HepG2 (cell line): ENCODE measurements around the gene ADI1. TPM values are rescaled to one million over a fixed set of nuclear protein-coding genes. Genes with fewer than 3 reads are reported as not detected.

Experiments
- ATAC-seq: fragments of 200-7000 bp; cut with Tn5 transposase; 3 replicates; pipeline ENCODE4 v1.9.1; 2020; ENCODE audit warnings: mild to moderate bottlenecking, moderate library complexity
- BruUV-seq: library from RNA; stranded (reverse); fragments of 400-500 nt; replicated peaks from 2 replicates; lab custom pipeline; 2021; lab: Mats Ljungman, UMichigan
- CTCF ChIA-PET: fragments of 300-600 bp; formaldehyde crosslinking; extraction: SDS; loops from one replicate; lab custom pipeline; 2021; ENCODE audit warnings: low total read pairs, inconsistent platforms, low intra/inter-chr PET ratio; lab: Yijun Ruan, JAX
- POLR2A ChIA-PET: fragments of 350-600 bp; sonication (Branson Sonifier 250); formaldehyde crosslinking; loops from one replicate; lab custom pipeline; 2020; ENCODE audit warnings: antibody characterized with exemption, inconsistent platforms; lab: Yijun Ruan, JAX
- DNase-seq: peaks from one replicate; pipeline ENCODE4 v3.0.0-alpha.2; 2015; ENCODE audit warnings: low spot score
- FAIRE-seq: peaks from 3 replicates; lab custom pipeline; 2011; peaks lifted over from hg19 to GRCh38; lab: Jason Lieb, UNC
- H2AFZ ChIP-seq: one replicate; pipeline ENCODE4 v1.6.1; 2011; ENCODE audit warnings: low read length, inconsistent platforms
- H3K27ac ChIP-seq: fragments of 300-600 bp; 3 replicates; pipeline ENCODE4 v1.8.0; 2011; ENCODE audit warnings: mixed run types, mild to moderate bottlenecking, mixed read lengths, low read length, inconsistent platforms; ENCODE audit not compliant: insufficient read depth; ENCODE audit errors: extremely low read length
- H3K27me3 ChIP-seq, 2 experiments: fragments of 200-600 bp in 1 of 2; 2 replicates in 1 of 2; 3 replicates in 1 of 2; pipeline versions ENCODE4 v1.6.0 to v1.8.0; 2011; ENCODE audit warnings: low read length in 2 of 2, mild to moderate bottlenecking in 2 of 2, moderate library complexity in 2 of 2, inconsistent platforms in 1 of 2; ENCODE audit not compliant: insufficient read depth in 2 of 2, control insufficient read depth in 1 of 2
- H3K36me3 ChIP-seq, 2 experiments: fragments of 200-600 bp in 1 of 2; replicated peaks in 1 of 2; 2 replicates in 1 of 2; 3 replicates in 1 of 2; pipeline versions ENCODE4 v1.5.1 to v1.8.0; 2011; ENCODE audit warnings: low read length in 2 of 2, inconsistent platforms in 1 of 2; ENCODE audit not compliant: insufficient read depth in 2 of 2, control insufficient read depth in 1 of 2
- H3K4me1 ChIP-seq: 2 replicates; pipeline ENCODE4 v1.5.1; 2012; ENCODE audit warnings: low read length, inconsistent platforms; ENCODE audit not compliant: insufficient read depth
- H3K4me2 ChIP-seq: 2 replicates; pipeline ENCODE4 v1.6.0; 2011; ENCODE audit warnings: low read depth, low read length, inconsistent platforms
- H3K4me3 ChIP-seq, 3 experiments: fragments of 200-600 bp in 1 of 3; sonication (generic), shearing (Covaris generic) in 1 of 3; replicated peaks in 1 of 3; 2 replicates each; pipeline ENCODE4 v1.5.1; 2011 to 2016; ENCODE audit warnings: low read length in 3 of 3, inconsistent platforms in 2 of 3, low read depth in 2 of 3, mild to moderate bottlenecking in 2 of 3, control low read depth in 1 of 3, mixed read lengths in 1 of 3; ENCODE audit not compliant: insufficient read depth in 1 of 3
- H3K79me2 ChIP-seq: one replicate; pipeline ENCODE4 v1.6.1; 2011; ENCODE audit warnings: low read length, inconsistent platforms; ENCODE audit not compliant: insufficient read depth
- H3K9ac ChIP-seq: 2 replicates; pipeline ENCODE4 v1.6.0; 2011; ENCODE audit warnings: mild to moderate bottlenecking, low read depth, low read length, inconsistent platforms; ENCODE audit not compliant: insufficient read depth
- H3K9me3 ChIP-seq: 2 replicates; pipeline ENCODE4 v1.5.1; 2012; ENCODE audit warnings: mild to moderate bottlenecking, low read length
- H4K20me1 ChIP-seq: 2 replicates; pipeline ENCODE4 v1.6.0; 2011; ENCODE audit warnings: inconsistent platforms, mild to moderate bottlenecking, low read length, moderate library complexity; ENCODE audit not compliant: insufficient read depth
- ARHGAP35 ChIP-seq: sonication (generic); formaldehyde crosslinking; IDR thresholded peaks from 2 replicates; pipeline ENCODE4 v1.9.0; 2022; ENCODE audit warnings: mild to moderate bottlenecking, inconsistent platforms, moderate library complexity, missing genetic modification reagents, borderline replicate concordance
- ATF6 ChIP-seq: sonication (generic); formaldehyde crosslinking; conservative IDR thresholded peaks from 2 replicates; pipeline ENCODE4 v1.4.0; 2020; ENCODE audit warnings: missing genetic modification reagents
- DMTF1 ChIP-seq: sonication (generic); formaldehyde crosslinking; IDR thresholded peaks from 2 replicates; pipeline ENCODE4 v1.4.0; 2020; ENCODE audit warnings: mild to moderate bottlenecking, missing genetic modification reagents
- FOXA3 ChIP-seq: IDR thresholded peaks from 2 replicates; pipeline ENCODE4 v1.6.1; 2016; ENCODE audit warnings: missing genetic modification reagents, missing compliant biosample characterization
- IRX3 ChIP-seq: sonication (generic); formaldehyde crosslinking; IDR thresholded peaks from 2 replicates; pipeline ENCODE4 v1.8.1; 2023; ENCODE audit warnings: mild to moderate bottlenecking, low read depth, missing genetic modification reagents, borderline replicate concordance
- MTA3 ChIP-seq: sonication (generic); formaldehyde crosslinking; IDR thresholded peaks from 2 replicates; pipeline ENCODE4 v1.4.0; 2020; ENCODE audit warnings: missing genetic modification reagents
- NR2C2 ChIP-seq: sonication (generic); formaldehyde crosslinking; IDR thresholded peaks from 2 replicates; pipeline ENCODE4 v1.4.0; 2020; ENCODE audit warnings: missing genetic modification reagents, mild to moderate bottlenecking, moderate library complexity, borderline replicate concordance
- ZBTB46 ChIP-seq: sonication (generic); formaldehyde crosslinking; IDR thresholded peaks from 2 replicates; pipeline ENCODE4 v1.4.0; 2020; ENCODE audit warnings: mild to moderate bottlenecking, missing genetic modification reagents, borderline replicate concordance
- ZNF224 ChIP-seq: sonication (generic); formaldehyde crosslinking; IDR thresholded peaks from 2 replicates; pipeline ENCODE4 v1.5.0; 2020; ENCODE audit warnings: mild to moderate bottlenecking, missing genetic modification reagents
- ZNF510 ChIP-seq: sonication (generic); formaldehyde crosslinking; IDR thresholded peaks from 2 replicates; pipeline ENCODE4 v1.4.0; 2020; ENCODE audit warnings: low read depth, mild to moderate bottlenecking, missing genetic modification reagents
- ZNF556 ChIP-seq: sonication (generic); formaldehyde crosslinking; IDR thresholded peaks from 2 replicates; pipeline ENCODE4 v1.4.0; 2020; ENCODE audit warnings: mild to moderate bottlenecking, missing genetic modification reagents, borderline replicate concordance
- ZNF660 ChIP-seq: sonication (generic); formaldehyde crosslinking; IDR thresholded peaks from 2 replicates; pipeline ENCODE4 v1.5.1; 2020; ENCODE audit warnings: mild to moderate bottlenecking, low read depth, missing genetic modification reagents, borderline replicate concordance
- ZNF672 ChIP-seq: sonication (generic); formaldehyde crosslinking; IDR thresholded peaks from 2 replicates; pipeline ENCODE4 v1.8.1; 2022; ENCODE audit warnings: missing genetic modification reagents
- WGBS: methylation state at CpG from one replicate; pipeline ENCODE4 v1.1.6; 2017; ENCODE audit warnings: low lambda C conversion rate; 5-methylcytosine and 5-hydroxymethylcytosine counted together
- in situ Hi-C: cut with HindIII; loops from 2 replicates; pipeline ENCODE4 v1.10.0; 2017; ENCODE audit warnings: low pct_unique_long_range_greater_than_20kb; ENCODE audit not compliant: extremely low pct_ligation_motif_present
- intact Hi-C: fragments of 100-400 bp; cut with micrococcal nuclease; formaldehyde crosslinking; loops from one replicate; pipeline ENCODE4 v1.10.0; 2022; ENCODE audit not compliant: unreplicated experiment
- polyA plus RNA-seq, 8 experiments: library from polyadenylated mRNA; depleted of rRNA in 3 of 8; stranded (reverse) in 7 of 8; unstranded in 1 of 8; fragments of >200 nt; fragmentation: Illumina TruSeq in 4 of 8; extraction: Trizol in 4 of 8; gene quantifications; 2 replicates each; pipeline versions ENCODE4 v1.2.1 to v1.2.3, GENCODE V29; 2011 to 2016; ENCODE audit warnings: low read depth in 4 of 8, missing spikeins in 1 of 8, mixed read lengths in 1 of 8; ENCODE audit not compliant: insufficient read depth in 1 of 8
- total RNA-seq, 5 experiments: library from RNA; depleted of rRNA; stranded (reverse); fragments of >200 nt; fragmentation: Illumina TruSeq; extraction: Trizol; gene quantifications; 2 replicates each; pipeline ENCODE4 v1.2.3, GENCODE V29; 2016; ENCODE audit warnings: low read depth in 1 of 5

ADI1 gene
- total and polyA plus RNA-seq, 2 of the 13 experiments (the other 11 are each of a cell fraction or from before 2014, with no cell fraction given) = 28.7 to 123 TPM

GRCh38 chr2:3518496-3519254 is 656 bp downstream of the ADI1 start:
- peak; percentile 70 for ATAC-seq
- BruUV-seq = no TSS peak
- H3K36me3 ChIP-seq = peaks cover 3 to 7% of the 10 kb centered on the region in 2 experiments
- H3K9ac ChIP-seq = peak overlapping the region; percentile 94
- intact Hi-C loops (loop anchor here (1.0 kb wide), 3 partner anchors 40 to 57 kb away; partner anchors contain the start of genes RNASEH1 and RPS7), in situ Hi-C loops (no loop called here)
- peak overlapping the region; percentile 96 for H3K27ac ChIP-seq
- POLR2A ChIA-PET = interaction anchor here (0.7 to 4.7 kb wide), 27 partner anchors 10 to 149 kb away, joined by 3 to 60 read pairs (median 5); partner anchors contain the start of genes EIPR1, RNASEH1 and TRAPPC12
- peaks cover 74% of the 10 kb centered on the region for H3K4me1 ChIP-seq
- H3K9me3 ChIP-seq = no peaks in the 10 kb centered on the region
- H3K27me3 ChIP-seq = no peaks in the 10 kb centered on the region
- no peak overlapping the region for H2AFZ ChIP-seq
- DNase-seq = peak; percentile 97
- no peak for FAIRE-seq
- peak overlapping the region; percentile 67 to 88 (median 81) for H3K4me3 ChIP-seq
- H4K20me1 ChIP-seq = no peaks in the 10 kb centered on the region
- 2% methylated on average over 27 of the region's 67 CpGs for WGBS
- H3K79me2 ChIP-seq = peaks cover 37% of the 10 kb centered on the region
- H3K4me2 ChIP-seq = peak overlapping the region; percentile 95
- CTCF ChIA-PET = no interaction called here
- 0 out of 2 replicates have a peak, but pooled peaks have one; percentile 41 for TF ChIP-seq ZNF660 (CRISPR knock-in tag)
- no peak for TF ChIP-seq ZBTB46 (CRISPR knock-in tag)
- no peak for TF ChIP-seq NR2C2 (CRISPR knock-in tag)
- 0 out of 2 replicates have a peak, but pooled peaks have one; percentile 70 for TF ChIP-seq DMTF1 (CRISPR knock-in tag)
- no peak; the same call in 1 of the 2 replicates for TF ChIP-seq FOXA3
- TF ChIP-seq ZNF672 (CRISPR knock-in tag) = no peak
- no peak for TF ChIP-seq ZNF556 (CRISPR knock-in tag)
- TF ChIP-seq MTA3 (CRISPR knock-in tag) = no peak
- TF ChIP-seq ZNF224 (CRISPR knock-in tag) = no peak
- TF ChIP-seq ARHGAP35 = no peak
- no peak for TF ChIP-seq ZNF510 (CRISPR knock-in tag)
- TF ChIP-seq IRX3 (CRISPR knock-in tag) = 0 out of 2 replicates have a peak, but pooled peaks have one; percentile 42
- no peak; the same call in 1 of the 2 replicates for TF ChIP-seq ATF6 (CRISPR knock-in tag)
